SJCRH30 (cell line): ENCODE data around the gene ACSBG1. TPM values are rescaled to one million over a fixed set of nuclear protein-coding genes. Genes with fewer than 3 reads are reported as not detected.
A peak's percentile ranks its signal among the peaks of the same experiment; 100 is the strongest.

Source experiments
- DNase-seq, 2 experiments: peaks; one replicate each; pipeline ENCODE4 v3.0.0-alpha.2; 2015 to 2020
- H3K27ac ChIP-seq: fragments of 250-450 bp; sonication (Bioruptor Pico); 2 replicates; pipeline ENCODE4 v1.5.1; 2020; ENCODE audit warnings: mild to moderate bottlenecking, moderate library complexity
- H3K27me3 ChIP-seq: fragments of 250-450 bp; sonication (Bioruptor Pico); 2 replicates; pipeline ENCODE4 v1.5.1; 2020; ENCODE audit warnings: mild to moderate bottlenecking, moderate library complexity
- H3K36me3 ChIP-seq: fragments of 250-450 bp; sonication (Bioruptor Pico); 2 replicates; pipeline ENCODE4 v1.5.1; 2020; ENCODE audit warnings: mild to moderate bottlenecking, moderate library complexity
- H3K4me1 ChIP-seq: fragments of 250-450 bp; sonication (Bioruptor Pico); 2 replicates; pipeline ENCODE4 v1.5.1; 2020; ENCODE audit warnings: mild to moderate bottlenecking, moderate library complexity
- H3K4me3 ChIP-seq: fragments of 250-450 bp; sonication (Bioruptor Pico); 2 replicates; pipeline ENCODE4 v1.5.1; 2020; ENCODE audit warnings: mild to moderate bottlenecking, moderate library complexity
- H3K9me3 ChIP-seq: fragments of 250-450 bp; sonication (Bioruptor Pico); replicated peaks from 2 replicates; pipeline ENCODE4 v1.5.1; 2020; ENCODE audit warnings: mild to moderate bottlenecking, moderate library complexity
- total RNA-seq: library from RNA; depleted of rRNA; stranded (reverse); fragments of >200 nt; shearing (Covaris generic); gene quantifications from 2 replicates; pipeline ENCODE4 v1.2.3, GENCODE V29; 2014

Gene ACSBG1
- total RNA-seq, 1 experiment from 2014 or later: 0.63 TPM

DNA sequence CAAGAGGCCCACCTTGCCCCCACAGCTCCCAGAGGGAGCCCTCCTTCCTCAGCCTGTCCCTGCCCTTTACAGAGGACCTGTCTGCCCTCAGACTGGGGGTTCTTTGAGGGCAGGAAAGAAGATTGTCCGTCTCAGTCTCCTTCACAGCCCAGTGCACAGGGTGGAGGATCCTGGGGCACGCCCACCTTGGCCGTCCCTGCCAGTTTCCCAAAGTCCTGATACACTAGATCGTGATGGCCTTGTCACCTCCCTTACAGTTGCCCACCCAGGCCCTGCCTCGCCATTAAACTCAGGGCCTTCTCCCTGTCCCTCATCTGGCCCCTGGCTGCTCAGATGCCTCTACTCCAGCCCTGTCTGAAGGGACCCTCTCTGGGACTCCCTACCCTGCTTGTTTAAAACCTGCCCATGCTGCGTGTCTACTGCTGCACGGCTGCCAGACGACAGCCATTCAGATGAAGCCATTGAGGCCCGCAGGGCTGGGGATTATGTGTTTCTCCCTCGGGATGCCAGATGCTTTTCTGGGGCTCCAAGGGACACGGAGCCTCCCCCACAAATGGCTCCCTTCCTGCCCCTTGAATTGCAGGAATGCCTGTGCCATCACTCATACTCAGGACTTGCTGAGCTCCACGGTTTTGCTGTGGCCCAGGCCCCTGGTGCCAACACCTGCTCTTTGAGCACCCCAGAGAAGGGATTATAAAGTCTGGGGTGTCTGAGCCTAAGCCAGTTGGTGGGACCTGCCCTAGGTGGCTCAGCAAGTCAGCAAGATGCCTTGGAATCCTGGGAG lies 27.8 kb downstream of the ACSBG1 start:
- peaks cover 62% of the 10 kb centered on the region for H3K4me1 ChIP-seq
- no peaks in the 10 kb centered on the region for H3K9me3 ChIP-seq
- peak; percentile 84 to 85 for DNase-seq
- H3K36me3 ChIP-seq: no peaks in the 10 kb centered on the region
- H3K27ac ChIP-seq: peak overlapping the region; percentile 96
- H3K4me3 ChIP-seq: no peak overlapping the region
- no peaks in the 10 kb centered on the region for H3K27me3 ChIP-seq

DNA sequence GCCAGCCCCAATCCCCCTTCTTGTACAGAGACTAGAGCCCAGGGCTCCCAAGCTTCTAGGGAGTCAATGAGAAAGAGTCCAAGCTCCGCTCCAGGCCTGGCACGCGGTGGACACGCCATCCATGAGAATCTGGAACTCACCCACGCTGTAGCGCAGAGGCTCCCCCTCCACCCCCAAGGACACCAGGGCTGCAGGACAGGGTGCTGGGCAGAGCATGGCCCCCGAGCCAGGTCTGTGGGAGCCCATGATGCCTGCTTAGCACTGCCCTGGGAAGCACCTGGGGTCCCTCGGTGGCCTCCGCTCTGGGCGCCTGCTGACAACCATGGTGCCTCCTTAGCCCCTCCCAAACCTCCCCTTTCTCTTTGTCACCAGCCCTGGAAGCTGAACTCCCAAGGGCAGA lies 28.5 kb downstream of the ACSBG1 start:
- peaks cover 55% of the 10 kb centered on the region for H3K4me1 ChIP-seq

DNA sequence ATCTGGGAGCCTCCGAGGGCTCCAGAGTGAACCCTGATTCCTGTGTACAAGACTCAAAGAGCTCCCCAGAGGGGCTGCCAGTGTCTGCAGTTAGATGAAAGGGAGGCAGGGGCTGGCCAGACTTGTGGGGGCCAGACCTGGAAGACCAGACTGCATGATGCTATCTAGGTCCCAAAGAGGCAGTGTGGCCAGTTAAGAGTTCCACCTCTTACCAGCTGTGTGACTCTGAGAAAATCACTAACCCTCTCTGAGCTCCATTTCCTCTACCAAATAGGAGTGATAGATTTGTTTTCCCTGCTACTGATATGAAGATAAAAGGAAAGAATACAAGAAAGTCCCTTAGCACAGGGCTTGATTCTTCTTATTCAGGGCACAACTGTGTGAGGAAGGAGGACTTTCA lies 29.0 kb downstream of the ACSBG1 start:
- Histone ChIP-seq H3K4me1 (peaks cover 50% of the 10 kb centered on the region), H3K9me3 (no peaks in the 10 kb centered on the region), H3K27ac (peak overlapping the region; percentile 96), H3K27me3 (no peaks in the 10 kb centered on the region), H3K4me3 (no peak overlapping the region), H3K36me3 (no peaks in the 10 kb centered on the region)
- DNase-seq: no peak

More for the DNA sequence above, 28.5 kb downstream of the ACSBG1 start:
- Histone ChIP-seq H3K27ac (peak overlapping the region; percentile 96), H3K36me3 (no peaks in the 10 kb centered on the region), H3K4me3 (no peak overlapping the region), H3K9me3 (no peaks in the 10 kb centered on the region), H3K27me3 (no peaks in the 10 kb centered on the region)
- no peak for DNase-seq

DNA sequence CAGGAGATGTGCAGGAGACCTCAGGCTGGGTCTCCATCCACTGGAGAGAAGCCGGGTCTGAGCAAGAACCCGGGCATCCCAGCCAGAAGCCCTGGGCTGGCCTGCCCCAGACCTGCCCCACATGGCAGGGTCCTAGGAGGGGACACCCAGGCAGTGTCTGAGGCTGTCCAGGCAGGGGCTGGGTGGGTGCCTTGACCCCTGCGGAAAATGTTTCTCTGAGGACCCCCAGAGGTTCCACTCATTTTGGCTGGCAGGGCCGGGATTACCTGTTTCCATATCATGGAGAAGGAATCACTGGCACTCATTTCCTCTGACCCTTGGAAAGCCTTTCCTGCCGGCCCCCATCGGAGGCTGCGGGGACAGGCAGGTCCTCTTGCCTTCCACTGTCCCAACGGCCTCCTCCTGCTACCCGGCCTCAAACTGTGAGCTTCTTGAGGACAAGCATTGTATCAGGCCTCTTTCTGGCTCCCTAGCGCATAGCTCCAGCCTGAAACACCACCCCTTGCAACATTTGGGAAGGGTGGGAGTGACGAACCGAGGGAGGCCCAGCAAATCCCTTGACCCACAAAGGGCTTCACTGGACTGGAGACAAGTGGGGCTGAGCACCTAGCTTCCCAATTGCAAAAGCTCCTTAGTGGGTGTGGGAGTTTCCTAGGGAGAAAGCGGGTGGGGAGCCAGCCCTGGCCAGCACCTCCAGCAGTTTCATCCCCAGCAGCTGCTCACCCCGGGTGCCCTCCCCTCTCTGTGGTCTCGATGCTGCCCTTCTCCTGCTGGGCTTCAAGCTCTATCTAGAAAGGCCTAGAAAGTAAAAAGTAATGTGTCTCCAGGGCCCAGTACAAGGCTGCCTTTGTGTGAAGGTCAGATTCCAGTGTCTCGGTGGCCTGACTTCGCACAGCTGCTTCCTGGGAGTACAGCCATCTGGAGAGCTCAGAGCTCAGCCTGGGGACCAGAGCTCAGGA lies 29.7 kb downstream of the ACSBG1 start:
- Histone ChIP-seq H3K36me3 (no peaks in the 10 kb centered on the region), H3K9me3 (no peaks in the 10 kb centered on the region), H3K4me3 (no peak overlapping the region), H3K27ac (peak overlapping the region; percentile 96), H3K4me1 (peaks cover 43% of the 10 kb centered on the region), H3K27me3 (no peaks in the 10 kb centered on the region)
- peak; percentile 94 to 98 for DNase-seq

DNA sequence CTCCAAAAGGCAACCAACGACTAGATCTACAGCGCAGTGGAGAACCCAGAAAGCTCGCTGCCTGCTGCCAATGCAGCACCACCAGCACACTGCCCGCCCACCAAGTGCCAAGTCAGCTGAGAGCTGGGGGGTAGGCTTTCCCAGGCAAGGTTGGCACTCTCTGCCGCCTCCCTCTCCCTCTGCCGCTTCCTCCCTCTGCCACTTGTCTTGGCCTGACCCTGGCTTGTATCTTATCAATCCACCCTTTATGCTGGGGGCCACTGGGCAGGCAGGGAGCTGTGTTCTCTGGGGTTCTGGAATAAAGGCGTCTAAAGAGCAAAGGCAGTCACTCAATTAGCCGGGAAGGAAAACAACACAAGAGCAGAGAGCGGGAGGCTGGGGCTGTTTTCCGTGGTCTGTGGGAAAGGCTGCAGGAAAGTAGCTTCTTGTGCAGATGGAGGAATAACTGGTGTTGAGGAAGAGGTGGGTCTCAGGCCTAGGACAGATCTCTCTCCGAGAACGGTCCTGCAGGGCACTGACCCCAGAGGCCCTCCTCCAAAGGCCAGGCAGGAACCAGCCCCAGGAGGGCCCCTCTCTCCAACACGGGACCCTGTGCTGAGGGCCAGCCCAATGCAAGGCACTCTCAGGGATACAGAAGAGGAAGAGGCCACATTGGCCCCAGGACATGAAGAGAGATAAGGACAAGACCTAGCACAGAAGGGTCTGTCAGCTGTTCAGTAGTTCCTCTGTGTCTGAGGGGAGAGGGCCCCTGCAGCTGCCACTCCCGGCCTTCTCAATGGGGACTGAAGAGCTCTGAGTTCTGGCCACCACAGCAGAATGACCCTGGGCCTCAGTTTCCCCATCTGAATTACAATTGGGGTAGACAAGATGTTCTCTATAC lies 30.8 kb downstream of the ACSBG1 start:
- Histone ChIP-seq H3K27ac (peak overlapping the region; percentile 96), H3K4me3 (no peak overlapping the region), H3K4me1 (peaks cover 43% of the 10 kb centered on the region), H3K27me3 (no peaks in the 10 kb centered on the region), H3K9me3 (no peaks in the 10 kb centered on the region), H3K36me3 (no peaks in the 10 kb centered on the region)
- DNase-seq: peak; percentile 57 to 76

DNA sequence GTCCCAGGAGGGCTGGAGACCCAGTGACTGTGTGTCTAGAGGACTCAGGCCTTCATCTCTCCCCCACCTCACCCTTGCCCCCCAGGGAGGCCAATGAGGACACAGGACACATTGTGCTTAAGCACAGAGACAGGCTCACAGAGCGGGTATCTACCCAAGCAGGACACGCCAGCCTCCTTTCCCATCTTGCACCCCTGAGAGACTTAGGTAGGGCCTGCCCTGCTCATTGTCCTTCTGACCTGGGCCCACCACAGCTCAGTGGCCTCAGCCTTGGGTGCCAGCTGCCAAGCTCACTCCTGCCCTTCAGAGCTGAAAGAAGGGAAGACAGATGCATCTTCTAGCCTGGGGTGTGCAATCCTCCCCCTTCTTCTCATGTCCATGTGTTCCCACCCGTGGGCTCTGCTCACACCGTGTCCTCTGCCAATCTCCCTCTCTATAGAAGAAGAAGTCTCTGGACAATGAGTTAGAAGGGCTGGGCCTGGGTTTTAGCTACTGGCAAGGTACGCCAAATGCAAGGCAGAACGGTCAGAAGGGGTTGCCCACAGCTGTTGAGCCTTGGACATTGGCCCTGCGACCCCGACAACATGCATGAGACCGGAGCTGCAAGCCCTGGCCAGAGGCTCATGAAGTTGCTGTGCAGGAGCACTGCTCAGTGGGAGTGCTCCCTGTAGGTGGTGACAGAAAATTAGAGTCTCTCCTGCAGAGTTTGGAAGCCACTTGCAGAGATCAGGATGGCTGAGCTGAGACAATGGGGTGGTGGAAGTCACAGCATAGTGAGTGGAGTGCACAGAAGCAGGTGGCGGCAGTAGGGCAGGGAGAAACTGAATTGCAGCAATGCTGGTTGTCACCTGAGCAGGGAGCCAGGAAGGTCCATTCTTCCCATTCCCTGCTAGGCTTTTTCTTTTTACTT lies 32.8 kb downstream of the ACSBG1 start:
- H3K4me1 ChIP-seq: peaks cover 31% of the 10 kb centered on the region
- no peaks in the 10 kb centered on the region for H3K36me3 ChIP-seq

DNA sequence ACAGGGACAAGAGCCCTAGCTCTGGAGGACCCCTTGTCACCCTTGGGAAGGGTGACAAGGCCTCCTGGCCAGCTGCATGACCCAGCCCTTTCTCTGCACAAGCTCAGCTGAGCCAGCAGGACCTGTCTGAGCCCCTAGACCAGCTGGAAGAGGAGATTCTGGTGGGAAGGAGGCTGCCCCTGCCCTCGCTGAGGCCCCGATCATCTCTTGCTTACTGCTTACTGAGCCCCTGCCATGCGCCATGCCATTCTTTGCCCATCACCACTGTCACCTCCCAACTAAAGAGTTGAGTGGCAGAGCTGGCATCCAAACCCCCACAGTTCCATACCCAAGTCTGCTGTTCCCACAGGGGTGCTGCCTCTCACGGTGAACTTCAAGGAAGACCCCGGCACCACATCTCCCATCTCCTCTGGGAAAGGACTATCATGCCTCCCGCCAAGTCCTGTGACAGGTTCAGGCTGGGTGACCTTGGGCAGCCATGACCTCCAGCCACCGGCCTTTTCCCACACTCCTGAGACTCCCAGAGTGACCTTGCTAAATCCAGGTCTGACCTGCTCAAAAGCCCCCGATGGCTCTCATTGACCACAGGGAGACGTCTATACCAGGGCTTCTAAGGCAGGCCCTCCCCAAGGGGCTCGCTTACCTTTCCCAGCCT lies 34.0 kb downstream of the ACSBG1 start:
- Histone ChIP-seq H3K27me3 (no peaks in the 10 kb centered on the region), H3K4me1 (peaks cover 20% of the 10 kb centered on the region), H3K36me3 (no peaks in the 10 kb centered on the region), H3K4me3 (no peak overlapping the region), H3K9me3 (no peaks in the 10 kb centered on the region), H3K27ac (no peak overlapping the region)
- no peak for DNase-seq

More for the DNA sequence above, 32.8 kb downstream of the ACSBG1 start:
- Histone ChIP-seq H3K27ac (no peak overlapping the region), H3K4me3 (no peak overlapping the region), H3K27me3 (no peaks in the 10 kb centered on the region), H3K9me3 (no peaks in the 10 kb centered on the region)
- no peak for DNase-seq

DNA sequence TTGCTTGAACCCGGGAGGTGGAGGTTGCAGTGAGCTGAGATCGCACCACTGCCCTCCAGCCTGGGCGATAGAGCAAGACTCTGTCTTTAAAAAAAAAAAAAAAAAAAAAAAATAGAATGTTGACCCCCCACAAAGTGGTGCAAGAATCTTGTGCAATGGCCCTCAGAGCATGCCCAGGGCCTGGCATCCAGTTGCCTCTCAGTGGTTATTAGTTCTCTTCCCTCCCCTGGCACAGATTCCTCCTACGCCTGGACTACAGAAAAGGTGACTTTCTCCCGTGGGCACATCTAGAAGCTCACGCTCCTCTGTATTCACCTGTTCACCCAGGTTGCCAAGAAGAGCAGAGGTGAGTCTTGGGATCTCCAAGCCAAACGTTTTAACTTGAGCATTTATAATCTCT lies 36.7 kb downstream of the ACSBG1 start:
- Histone ChIP-seq H3K36me3 (no peaks in the 10 kb centered on the region), H3K9me3 (no peaks in the 10 kb centered on the region), H3K4me3 (no peak overlapping the region), H3K4me1 (no peaks in the 10 kb centered on the region), H3K27me3 (no peaks in the 10 kb centered on the region), H3K27ac (no peak overlapping the region)
- no peak for DNase-seq

DNA sequence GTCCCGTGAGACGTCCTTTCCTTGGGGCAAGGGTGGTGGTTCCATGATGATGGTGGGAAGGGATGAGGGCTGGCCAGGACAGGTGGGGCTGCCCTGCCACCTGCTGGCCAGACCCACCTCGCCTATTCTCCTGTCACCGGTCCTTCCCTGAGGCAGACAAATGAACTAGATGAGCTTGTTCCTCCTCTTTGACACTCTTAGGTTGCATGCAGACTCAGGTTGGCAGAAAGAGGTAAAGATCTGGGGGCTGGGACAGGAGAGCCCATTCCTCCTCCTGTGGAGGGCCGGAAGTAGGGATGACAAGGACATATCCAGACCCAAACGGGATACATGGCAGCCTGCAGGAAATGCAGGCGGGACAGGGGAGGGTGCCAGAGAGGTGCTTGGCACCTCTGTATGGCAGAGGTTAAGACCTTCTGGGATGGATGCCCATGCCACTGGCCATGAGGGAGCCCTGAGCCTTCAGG lies 38.6 kb downstream of the ACSBG1 start:
- H3K36me3 ChIP-seq: no peaks in the 10 kb centered on the region
- H3K4me3 ChIP-seq: no peak overlapping the region
- H3K9me3 ChIP-seq: 0 out of 2 replicates have a peak, but pooled peaks cover 3% of the 10 kb centered on the region
- no peaks in the 10 kb centered on the region for H3K27me3 ChIP-seq
- no peaks in the 10 kb centered on the region for H3K4me1 ChIP-seq
- H3K27ac ChIP-seq: no peak overlapping the region
- peak in 1 of 2 experiments; percentile 47 for DNase-seq

DNA sequence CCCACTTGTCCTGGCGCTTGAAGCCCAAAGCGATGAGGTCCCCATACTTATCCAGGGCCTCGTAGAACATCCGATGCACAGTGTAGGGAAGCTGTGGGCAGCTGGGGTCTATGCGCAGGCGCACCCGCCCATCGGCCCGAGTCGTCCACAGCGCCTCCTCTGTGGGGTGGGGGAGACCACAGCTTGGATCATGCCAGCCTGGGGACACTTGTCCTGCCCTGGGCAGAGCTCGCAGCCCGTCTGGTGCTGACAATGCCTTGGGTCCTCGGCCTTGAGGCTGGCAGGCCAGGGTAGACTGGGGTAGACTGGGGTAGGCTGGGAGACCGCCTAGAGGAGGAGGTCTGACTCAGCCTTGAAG lies 39.8 kb downstream of the ACSBG1 start:
- Histone ChIP-seq H3K36me3 (no peaks in the 10 kb centered on the region), H3K27me3 (no peaks in the 10 kb centered on the region), H3K4me3 (no peak overlapping the region), H3K4me1 (no peaks in the 10 kb centered on the region), H3K9me3 (0 out of 2 replicates have a peak, but pooled peaks cover 3% of the 10 kb centered on the region), H3K27ac (no peak overlapping the region)
- no peak for DNase-seq

DNA sequence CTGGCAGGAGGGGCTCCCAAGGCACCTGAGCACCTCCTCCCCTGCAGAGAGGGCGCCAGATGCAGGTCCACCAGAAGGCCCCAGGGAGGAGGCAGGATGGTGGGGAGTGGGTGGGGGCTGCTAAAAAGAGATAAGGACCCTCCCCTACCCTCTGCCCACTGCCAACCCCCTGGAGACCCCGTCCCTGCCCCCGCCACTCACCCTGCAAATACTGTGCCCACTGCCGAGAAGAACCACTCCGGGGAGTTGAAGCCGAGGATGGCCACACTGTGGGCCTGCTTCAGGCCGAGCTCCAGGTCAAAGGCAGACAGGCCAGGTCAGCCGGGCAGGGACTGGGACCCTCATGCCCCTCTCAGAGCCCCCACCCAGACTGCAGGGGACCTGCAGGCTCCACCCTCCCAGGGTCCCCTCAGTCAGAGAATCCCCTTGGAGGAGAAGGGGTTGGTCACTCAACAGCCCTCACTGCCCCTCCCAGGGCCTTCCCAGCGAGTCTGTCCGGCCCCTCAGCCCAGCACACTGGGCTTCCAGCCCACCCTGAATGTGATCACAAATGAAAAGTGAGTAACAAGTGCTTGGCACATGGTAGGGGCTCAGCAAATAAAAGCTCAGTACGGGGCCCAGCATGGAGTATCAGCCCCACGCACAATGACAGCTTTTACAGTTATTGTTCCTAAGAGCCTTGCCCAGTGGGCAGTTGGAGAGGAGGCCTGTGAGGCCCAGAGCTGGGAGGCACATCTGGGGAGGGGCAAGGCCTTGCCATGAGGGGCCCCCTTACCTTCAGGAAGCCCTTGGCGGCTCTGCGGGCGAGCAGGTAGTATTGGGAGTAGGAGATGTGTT lies 40.4 kb downstream of the ACSBG1 start:
- Histone ChIP-seq H3K9me3 (0 out of 2 replicates have a peak, but pooled peaks cover 3% of the 10 kb centered on the region), H3K4me1 (no peaks in the 10 kb centered on the region), H3K27me3 (no peaks in the 10 kb centered on the region), H3K36me3 (no peaks in the 10 kb centered on the region), H3K27ac (no peak overlapping the region), H3K4me3 (no peak overlapping the region)
- DNase-seq: no peak

DNA sequence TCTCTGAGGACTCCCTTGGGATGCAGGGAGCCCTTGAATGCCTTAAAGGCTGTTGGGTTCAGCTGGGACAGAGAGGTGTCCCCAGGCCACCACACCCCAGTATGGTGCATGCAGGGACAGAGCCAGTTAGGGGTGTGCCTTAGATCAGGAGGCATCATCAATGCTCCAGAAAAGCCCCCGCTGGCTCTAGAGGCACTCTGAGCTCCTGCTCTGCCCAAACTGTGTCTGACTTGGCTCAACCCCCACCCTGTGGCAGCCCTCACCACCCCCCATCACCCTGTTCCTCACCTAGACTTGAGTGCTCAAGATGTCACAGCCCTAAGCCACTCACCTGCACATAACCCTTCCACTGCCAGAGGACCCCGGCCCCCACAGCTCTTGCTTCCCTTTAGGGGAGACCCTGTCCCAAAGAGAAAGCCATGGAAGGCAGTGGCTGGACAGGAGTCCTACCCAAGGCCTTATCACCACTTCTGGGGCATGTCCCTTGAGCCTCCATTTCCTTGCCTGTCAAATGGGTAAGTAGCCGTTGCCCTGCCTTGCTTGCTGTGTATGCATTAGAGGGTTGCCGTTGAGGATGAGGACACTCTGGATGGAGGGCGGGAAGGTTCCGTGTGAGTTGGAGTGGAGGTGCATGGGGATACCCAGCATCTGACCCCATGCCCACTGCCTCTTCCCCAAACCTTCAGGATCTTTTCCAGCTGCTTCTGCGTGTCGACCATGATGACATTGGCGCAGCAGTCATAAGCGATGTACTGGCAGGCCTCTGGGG lies 41.4 kb downstream of the ACSBG1 start:
- Histone ChIP-seq H3K4me3 (no peak overlapping the region), H3K4me1 (no peaks in the 10 kb centered on the region), H3K27ac (no peak overlapping the region), H3K9me3 (0 out of 2 replicates have a peak, but pooled peaks cover 3% of the 10 kb centered on the region), H3K27me3 (no peaks in the 10 kb centered on the region), H3K36me3 (no peaks in the 10 kb centered on the region)
- no peak for DNase-seq
